ENCODE measurements around the gene NAP1L4. TPM values are rescaled to one million over a fixed set of nuclear protein-coding genes. Genes with fewer than 3 reads are reported as not detected.

NAP1L4 gene
- total RNA-seq, 1 experiment from 2014 or later = 212 TPM

DNA sequence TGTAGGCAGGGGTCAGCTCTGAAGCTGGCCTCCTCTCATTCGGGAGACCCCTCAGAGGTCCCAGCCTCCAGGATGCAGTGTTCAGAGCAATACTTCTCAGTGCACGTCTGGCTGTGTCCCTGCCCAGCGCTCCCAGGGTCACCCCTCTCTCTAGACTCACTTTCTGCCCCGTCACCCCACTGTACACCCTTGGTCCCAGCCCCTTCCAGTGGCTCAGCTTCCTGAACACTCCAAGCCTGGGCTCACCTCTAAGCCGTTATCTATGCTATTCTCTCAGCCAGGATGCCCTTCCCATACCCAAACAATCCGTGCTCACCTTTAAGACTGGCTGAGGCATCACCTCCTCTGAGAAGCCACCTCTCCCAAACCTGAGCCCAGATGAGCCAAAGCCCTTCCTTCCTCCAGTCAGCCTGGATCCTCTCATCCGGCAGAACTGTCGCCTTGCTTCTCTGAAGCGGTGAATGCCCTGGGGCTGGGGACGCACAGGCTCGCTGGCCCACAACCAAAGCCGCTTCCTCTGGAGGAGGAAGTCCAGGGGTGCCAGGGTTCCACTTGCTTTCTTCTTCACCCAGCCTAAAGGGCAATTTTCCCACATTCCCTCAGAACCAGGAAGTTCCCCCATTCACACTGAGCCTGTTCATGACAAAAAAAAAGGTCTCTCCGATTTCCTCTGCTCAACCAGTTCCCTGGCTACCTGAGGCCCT is 92.9 kb downstream of the NAP1L4 start:
- Histone ChIP-seq H3K79me1 (ENCODE audit: insufficient read depth, low read depth, low read length, poor library complexity, severe bottlenecking) (no peaks in the 10 kb centered on the region), H2BK20ac (ENCODE audit: low read depth, low read length, poor library complexity, severe bottlenecking) (no peak overlapping the region), H3K56ac (ENCODE audit: insufficient read length, low read depth, low read length) (no peak overlapping the region), H2BK5ac (ENCODE audit: insufficient read length, low read length) (no peak overlapping the region), H3K4me2 (ENCODE audit: insufficient read depth, insufficient read length, low read length) (no peak overlapping the region), H3K27me3 (ENCODE audit: insufficient read depth, low read length) (no peaks in the 10 kb centered on the region; the same call in 1 of the 2 replicates), H3K79me2 (ENCODE audit: insufficient read depth, low read length) (no peaks in the 10 kb centered on the region), H3K18ac (ENCODE audit: insufficient read length, low read depth, low read length) (no peak overlapping the region), H3K9ac (ENCODE audit: extremely low read depth, insufficient read length, low read length) (no peak overlapping the region), H3K23me2 (ENCODE audit: insufficient read length, low read depth, low read length, poor library complexity, severe bottlenecking) (peaks cover 8% of the 10 kb centered on the region), H2BK12ac (ENCODE audit: insufficient read length, low read depth, low read length) (no peak overlapping the region), H3K4me1 (ENCODE audit: insufficient read depth, low read length) (no peaks in the 10 kb centered on the region; the same call in 1 of the 2 replicates), H3K27ac (ENCODE audit: insufficient read length, low read depth, low read length) (no peak overlapping the region), H2BK120ac (ENCODE audit: low read depth, low read length, poor library complexity, severe bottlenecking) (no peak overlapping the region), H4K8ac (replicated peaks; ENCODE audit: insufficient read length, low read depth, low read length) (no peak overlapping the region), H2AK5ac (ENCODE audit: insufficient read length, low read length) (no peak overlapping the region), H2BK15ac (ENCODE audit: low read depth, low read length) (no peak overlapping the region), H3K14ac (ENCODE audit: insufficient read depth, low read length) (no peak overlapping the region), H4K5ac (ENCODE audit: insufficient read length, low read depth, low read length) (no peak overlapping the region), H3T11ph (ENCODE audit: low read length) (no peak overlapping the region), H2AFZ (ENCODE audit: low read length) (no peak overlapping the region), H3K23ac (ENCODE audit: insufficient read length, low read depth, low read length) (no peak overlapping the region), H4K91ac (ENCODE audit: insufficient read length, low read depth, low read length) (no peak overlapping the region), H3K4ac (ENCODE audit: low read depth, low read length) (no peak overlapping the region), H4K20me1 (ENCODE audit: control insufficient read depth, insufficient read depth, insufficient read length) (no peaks in the 10 kb centered on the region), H3K9me3 (ENCODE audit: control insufficient read depth, low read depth, low read length) (peaks cover 4% of the 10 kb centered on the region)
- Mint-ChIP-seq H3K4me3 (no peak overlapping the region), H3K27ac (no peak overlapping the region), H3K36me3 (ENCODE audit: insufficient read depth in 1 of 3, low read depth in 3 of 3) (no peaks in the 10 kb centered on the region; a peak in 1 of 7 replicates), H3K27me3 (ENCODE audit: low read depth) (peaks cover 73% of the 10 kb centered on the region), H3K9me3 (peaks cover 0 to 2% of the 10 kb centered on the region in 2 experiments; a peak in 2 of 5 replicates), H3K4me1 (peaks cover 18 to 29% of the 10 kb centered on the region in 2 experiments)
- TF ChIP-seq, protein P1, sequence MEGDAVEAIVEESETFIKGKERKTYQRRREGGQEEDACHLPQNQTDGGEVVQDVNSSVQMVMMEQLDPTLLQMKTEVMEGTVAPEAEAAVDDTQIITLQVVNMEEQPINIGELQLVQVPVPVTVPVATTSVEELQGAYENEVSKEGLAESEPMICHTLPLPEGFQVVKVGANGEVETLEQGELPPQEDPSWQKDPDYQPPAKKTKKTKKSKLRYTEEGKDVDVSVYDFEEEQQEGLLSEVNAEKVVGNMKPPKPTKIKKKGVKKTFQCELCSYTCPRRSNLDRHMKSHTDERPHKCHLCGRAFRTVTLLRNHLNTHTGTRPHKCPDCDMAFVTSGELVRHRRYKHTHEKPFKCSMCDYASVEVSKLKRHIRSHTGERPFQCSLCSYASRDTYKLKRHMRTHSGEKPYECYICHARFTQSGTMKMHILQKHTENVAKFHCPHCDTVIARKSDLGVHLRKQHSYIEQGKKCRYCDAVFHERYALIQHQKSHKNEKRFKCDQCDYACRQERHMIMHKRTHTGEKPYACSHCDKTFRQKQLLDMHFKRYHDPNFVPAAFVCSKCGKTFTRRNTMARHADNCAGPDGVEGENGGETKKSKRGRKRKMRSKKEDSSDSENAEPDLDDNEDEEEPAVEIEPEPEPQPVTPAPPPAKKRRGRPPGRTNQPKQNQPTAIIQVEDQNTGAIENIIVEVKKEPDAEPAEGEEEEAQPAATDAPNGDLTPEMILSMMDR (conservative IDR thresholded peaks at IDR 0.05) = no peak
- WGBS (ENCODE audit: extremely low coverage, insufficient read length, low lambda C conversion rate) = no CpG with 5 or more reads among the region's 13 CpGs
- no peak for DNase-seq

Data from H9 (cell line).